Keratinocyte (primary cell): Measurements from ENCODE around the gene SERF2. TPM values are rescaled to one million over a fixed set of nuclear protein-coding genes. Genes with fewer than 3 reads are reported as not detected.
"Not testable (repeated sequence)": the region's sequence is repeated elsewhere in the genome, so short reads cannot be mapped to it uniquely, and the experiment has no call there.

Experiments used
- DNase-seq: peaks from one replicate; pipeline ENCODE4 v3.0.0-alpha.2; 2011; ENCODE audit warnings: low read depth, missing footprints, low spot score
- FAIRE-seq: peaks from 2 replicates; lab custom pipeline; 2011; peaks lifted over from hg19 to GRCh38; lab: Jason Lieb, UNC
- H2AFZ ChIP-seq: 2 replicates; pipeline ENCODE4 v1.6.0; 2012; ENCODE audit warnings: low read length, control low read depth, inconsistent platforms; ENCODE audit not compliant: control insufficient read depth
- H3K27ac ChIP-seq: 2 replicates; pipeline ENCODE4 v1.5.1; 2011; ENCODE audit warnings: low read length; ENCODE audit not compliant: control insufficient read depth, insufficient read depth
- H3K27me3 ChIP-seq: 3 replicates; pipeline ENCODE4 v1.6.0; 2011; ENCODE audit warnings: low read length; ENCODE audit not compliant: control insufficient read depth, insufficient read depth; ENCODE audit errors: extremely low read depth
- H3K36me3 ChIP-seq, 2 experiments: 2 replicates in 1 of 2; 3 replicates in 1 of 2; pipeline ENCODE4 v1.5.1; 2011; ENCODE audit warnings: low read length in 2 of 2, mild to moderate bottlenecking in 1 of 2; ENCODE audit not compliant: control insufficient read depth in 2 of 2, insufficient read depth in 2 of 2; ENCODE audit errors: extremely low read depth in 1 of 2
- H3K4me1 ChIP-seq: 3 replicates; pipeline ENCODE4 v1.5.1; 2011; ENCODE audit warnings: low read length; ENCODE audit not compliant: control insufficient read depth, insufficient read depth; ENCODE audit errors: extremely low read depth
- H3K4me2 ChIP-seq: 3 replicates; pipeline ENCODE4 v1.6.0; 2011; ENCODE audit warnings: low read depth, low read length; ENCODE audit not compliant: control insufficient read depth, insufficient read depth; ENCODE audit errors: extremely low read depth
- H3K4me3 ChIP-seq, 3 experiments: fragments of 200-600 bp in 1 of 3; sonication (generic) in 1 of 3; 2 replicates in 2 of 3; 3 replicates in 1 of 3; pipeline ENCODE4 v1.5.1; 2011 to 2016; ENCODE audit warnings: low read length in 3 of 3, mild to moderate bottlenecking in 3 of 3, control low read depth in 2 of 3, inconsistent platforms in 1 of 3, low read depth in 1 of 3, mixed read lengths in 1 of 3, mixed run types in 1 of 3, moderate library complexity in 1 of 3; ENCODE audit not compliant: control insufficient read depth in 2 of 3, insufficient read depth in 2 of 3; ENCODE audit errors: extremely low read depth in 1 of 3
- H3K79me2 ChIP-seq: 2 replicates; pipeline ENCODE4 v1.6.0; 2012; ENCODE audit warnings: low read length; ENCODE audit not compliant: control insufficient read depth, insufficient read depth
- H3K9ac ChIP-seq: 3 replicates; pipeline ENCODE4 v1.6.0; 2011; ENCODE audit warnings: low read length; ENCODE audit not compliant: control insufficient read depth, insufficient read depth; ENCODE audit errors: extremely low read depth
- H3K9me1 ChIP-seq: 3 replicates; pipeline ENCODE4 v1.6.0; 2011; ENCODE audit warnings: low read length; ENCODE audit not compliant: control insufficient read depth, insufficient read depth; ENCODE audit errors: extremely low read depth
- H3K9me3 ChIP-seq: 2 replicates; pipeline ENCODE4 v1.5.1; 2012; ENCODE audit warnings: low read depth, low read length; ENCODE audit not compliant: control insufficient read depth
- H4K20me1 ChIP-seq: 3 replicates; pipeline ENCODE4 v1.6.0; 2011; ENCODE audit warnings: low read length; ENCODE audit not compliant: control insufficient read depth, insufficient read depth; ENCODE audit errors: extremely low read depth
- EZH2 ChIP-seq: IDR thresholded peaks from one replicate; pipeline ENCODE4 v1.6.1; 2012; ENCODE audit warnings: inconsistent platforms, mild to moderate bottlenecking, low read length, moderate library complexity
- dilution Hi-C: fragments of 300-500 bp; cut with MboI; formaldehyde crosslinking; loops from one replicate; pipeline ENCODE4 v1.7.0; 2020; ENCODE audit warnings: low sequenced_read_pairs; ENCODE audit not compliant: extremely low pct_ligation_motif_present
- polyA plus RNA-seq, 5 experiments: library from polyadenylated mRNA; depleted of rRNA in 3 of 5; stranded (reverse) in 3 of 5; stranded (forward) in 1 of 5; unstranded in 1 of 5; fragments of >200 nt; gene quantifications; 1 replicate in 1 of 5; 2 replicates in 3 of 5; 3 replicates in 1 of 5; pipeline versions ENCODE4 v1.2.1 to v1.2.3, GENCODE V29; 2011 to 2012; ENCODE audit warnings: missing spikeins in 2 of 5, low read depth in 1 of 5, low replicate concordance in 1 of 5
- TF ChIP-seq, protein P1 (sequence below), 3 experiments: IDR thresholded peaks in 1 of 3; conservative IDR thresholded peaks in 1 of 3; optimal IDR thresholded peaks in 1 of 3; 2 replicates in 2 of 3; 3 replicates in 1 of 3; pipeline versions ENCODE3 to v1.5.1; 2011; ENCODE audit warnings: low read length in 3 of 3, mild to moderate bottlenecking in 3 of 3, moderate library complexity in 2 of 3, control low read depth in 1 of 3, inconsistent platforms in 1 of 3; ENCODE audit not compliant: insufficient read depth in 2 of 3; ENCODE audit errors: extremely low read depth in 1 of 3

SERF2 gene
- polyA plus RNA-seq, 1 donor (not counting 4 experiments of a cell fraction or from before 2014, with no cell fraction given): 534 TPM

DNA sequence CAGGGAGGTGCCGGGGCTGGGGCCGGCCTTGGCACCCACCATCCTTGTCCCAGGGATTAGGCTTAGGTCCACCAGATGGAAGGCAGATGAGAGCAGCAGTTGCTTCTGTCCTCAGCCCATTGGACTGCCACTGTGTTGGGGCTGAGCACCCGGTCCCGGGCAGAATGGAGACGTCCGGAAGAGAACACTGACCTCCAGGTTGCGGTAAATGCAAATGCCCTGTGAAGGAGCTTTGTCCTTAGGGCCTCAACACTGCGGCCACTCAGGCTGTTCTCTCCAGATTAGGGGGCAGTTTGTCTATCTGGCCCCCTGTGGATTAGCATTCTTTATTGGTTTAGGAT is 7.8 kb downstream of the SERF2 start, which contains the start of gene SERINC4:
Gene SERINC4 (minus strand): TSS at position 276 of the 341 bp plus-strand sequence. CDS start 234 bp downstream, at position 42.
- no peak for FAIRE-seq
- Histone ChIP-seq H3K9me1 (no peaks in the 10 kb centered on the region), H3K4me2 (peak within 1 kb of the TSS; percentile 66), H3K27ac (peak within 1 kb of the TSS; percentile 68), H3K9me3 (no peaks in the 10 kb centered on the region), H4K20me1 (no peaks in the 10 kb centered on the region), H3K27me3 (no peaks in the 10 kb centered on the region), H3K79me2 (peaks cover 17% of the 10 kb centered on the region), H3K4me1 (peaks cover 5% of the 10 kb centered on the region), H3K36me3 (peaks cover 13 to 31% of the 10 kb centered on the region in 2 experiments), H3K4me3 (peak within 1 kb of the TSS; percentile 60 to 84 (median 72)), H3K9ac (peak within 1 kb of the TSS; percentile 80), H2AFZ (peak within 1 kb of the TSS; percentile 92)
- no peak for DNase-seq
- no peak for TF ChIP-seq EZH2
- TF ChIP-seq, protein P1, sequence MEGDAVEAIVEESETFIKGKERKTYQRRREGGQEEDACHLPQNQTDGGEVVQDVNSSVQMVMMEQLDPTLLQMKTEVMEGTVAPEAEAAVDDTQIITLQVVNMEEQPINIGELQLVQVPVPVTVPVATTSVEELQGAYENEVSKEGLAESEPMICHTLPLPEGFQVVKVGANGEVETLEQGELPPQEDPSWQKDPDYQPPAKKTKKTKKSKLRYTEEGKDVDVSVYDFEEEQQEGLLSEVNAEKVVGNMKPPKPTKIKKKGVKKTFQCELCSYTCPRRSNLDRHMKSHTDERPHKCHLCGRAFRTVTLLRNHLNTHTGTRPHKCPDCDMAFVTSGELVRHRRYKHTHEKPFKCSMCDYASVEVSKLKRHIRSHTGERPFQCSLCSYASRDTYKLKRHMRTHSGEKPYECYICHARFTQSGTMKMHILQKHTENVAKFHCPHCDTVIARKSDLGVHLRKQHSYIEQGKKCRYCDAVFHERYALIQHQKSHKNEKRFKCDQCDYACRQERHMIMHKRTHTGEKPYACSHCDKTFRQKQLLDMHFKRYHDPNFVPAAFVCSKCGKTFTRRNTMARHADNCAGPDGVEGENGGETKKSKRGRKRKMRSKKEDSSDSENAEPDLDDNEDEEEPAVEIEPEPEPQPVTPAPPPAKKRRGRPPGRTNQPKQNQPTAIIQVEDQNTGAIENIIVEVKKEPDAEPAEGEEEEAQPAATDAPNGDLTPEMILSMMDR (optimal IDR thresholded peaks at IDR 0.05 in 1 of 3, IDR thresholded peaks at IDR 0.05 in 1 of 3, conservative IDR thresholded peaks at IDR 0.05 in 1 of 3; ENCODE audit: extremely low read depth in 1 of 3, insufficient read depth in 2 of 3, low read length in 3 of 3): no peak
- dilution Hi-C loops: no loop called here

GRCh38 chr15:43800286-43801141 is 8.4 kb downstream of the SERF2 start, which contains the start of gene HYPK:
HYPK (plus strand) TSS chr15:43800599; CDS start chr15:43800623, 24 bp downstream.
- Histone ChIP-seq H3K9me1 (no peaks in the 10 kb centered on the region), H3K4me2 (peak within 1 kb of the TSS; percentile 66), H3K36me3 (peaks cover 11 to 25% of the 10 kb centered on the region in 2 experiments), H3K27ac (peak within 1 kb of the TSS; percentile 68), H3K4me1 (peaks cover 5% of the 10 kb centered on the region), H3K9me3 (no peaks in the 10 kb centered on the region), H2AFZ (peak within 1 kb of the TSS; percentile 92), H3K4me3 (peak within 1 kb of the TSS; percentile 60 to 84 (median 72)), H3K9ac (peak within 1 kb of the TSS; percentile 80), H4K20me1 (no peaks in the 10 kb centered on the region), H3K27me3 (no peaks in the 10 kb centered on the region), H3K79me2 (peaks cover 12% of the 10 kb centered on the region)
- DNase-seq (no peak), FAIRE-seq (peak; percentile 86)
- dilution Hi-C loops: no loop called here
- TF ChIP-seq, protein P1 (optimal IDR thresholded peaks at IDR 0.05 in 1 of 3, IDR thresholded peaks at IDR 0.05 in 1 of 3, conservative IDR thresholded peaks at IDR 0.05 in 1 of 3; ENCODE audit: extremely low read depth in 1 of 3, insufficient read depth in 2 of 3, low read length in 3 of 3): no peak
- TF ChIP-seq EZH2: no peak

DNA sequence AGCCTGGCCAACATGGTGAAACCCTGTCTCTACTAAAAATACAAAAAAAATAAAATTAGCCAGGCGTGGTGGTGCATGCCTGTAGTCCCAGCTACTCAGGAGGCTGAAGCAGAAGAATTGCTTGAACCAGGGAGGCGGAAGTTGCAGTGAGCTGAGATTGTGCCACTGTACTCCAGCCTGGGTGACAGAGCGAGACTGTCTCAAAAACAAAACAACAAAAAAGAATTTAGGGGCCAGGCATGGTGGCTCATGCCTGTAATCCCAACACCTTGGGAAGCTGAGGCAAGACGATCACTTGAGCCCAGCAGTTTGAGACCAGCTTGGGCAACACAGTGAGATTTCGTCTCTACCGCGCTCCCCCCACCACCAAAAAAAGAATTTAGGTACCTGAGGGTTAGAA is 10.6 kb downstream of the SERF2 start:
- H3K4me3 ChIP-seq, H3K4me2 ChIP-seq, H3K27me3 ChIP-seq, H2AFZ ChIP-seq, H3K27ac ChIP-seq, H3K9ac ChIP-seq, H3K9me1 ChIP-seq, H3K9me3 ChIP-seq, dilution Hi-C loops, H3K4me1 ChIP-seq, H4K20me1 ChIP-seq, FAIRE-seq, DNase-seq: not testable (repeated sequence)
- Histone ChIP-seq H3K79me2 (peaks cover 12% of the 10 kb centered on the region), H3K36me3 (peaks cover 8 to 17% of the 10 kb centered on the region in 2 experiments)
